NCI-H1105 treated with DMSO at 0.1 percent for 48 hours (cell line): Measurements from ENCODE around the gene DDRGK1.
A peak's percentile ranks its signal among the peaks of the same experiment; 100 is the strongest.
"Not testable (repeated sequence)": the region's sequence is repeated elsewhere in the genome, so short reads cannot be mapped to it uniquely, and the experiment has no call there.

Source experiments
- DNase-seq: peaks from one replicate; lab custom pipeline; 2025; lab: John Stamatoyannopoulos, UW

The DDRGK1 gene

DNA sequence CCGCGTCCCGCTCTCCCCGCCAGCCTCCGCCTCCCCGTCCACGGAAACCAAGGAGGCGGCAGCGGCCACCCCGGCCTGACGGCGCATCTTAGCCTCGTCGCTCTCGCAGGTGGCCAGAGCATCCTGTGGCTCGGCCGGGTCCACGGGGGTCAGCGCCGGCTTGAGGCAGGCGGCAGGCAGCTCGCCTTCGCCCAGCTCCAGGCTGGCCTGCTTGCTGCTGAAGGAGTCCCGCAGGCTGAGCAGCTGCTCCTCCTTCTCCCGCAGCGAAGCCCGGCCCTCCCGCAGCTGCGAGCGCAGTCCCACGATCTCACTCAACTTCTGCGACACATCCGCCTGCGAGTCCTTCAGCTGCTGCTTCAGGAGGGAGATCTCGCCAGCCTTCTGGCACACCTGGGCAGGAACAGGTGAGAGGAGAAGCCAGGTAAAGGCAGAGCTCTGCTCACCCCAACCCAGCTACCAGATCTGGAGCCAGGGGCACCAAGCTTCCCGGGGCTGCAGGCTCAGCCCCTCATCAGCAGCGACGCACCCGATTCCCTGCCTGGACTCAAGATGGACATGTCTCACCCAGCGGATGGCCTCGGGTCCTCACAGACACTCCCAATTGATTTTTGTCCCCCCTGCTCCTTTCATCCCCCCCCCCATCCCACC, 39.6 kb downstream of the DDRGK1 start:
- no peak for DNase-seq

DNA sequence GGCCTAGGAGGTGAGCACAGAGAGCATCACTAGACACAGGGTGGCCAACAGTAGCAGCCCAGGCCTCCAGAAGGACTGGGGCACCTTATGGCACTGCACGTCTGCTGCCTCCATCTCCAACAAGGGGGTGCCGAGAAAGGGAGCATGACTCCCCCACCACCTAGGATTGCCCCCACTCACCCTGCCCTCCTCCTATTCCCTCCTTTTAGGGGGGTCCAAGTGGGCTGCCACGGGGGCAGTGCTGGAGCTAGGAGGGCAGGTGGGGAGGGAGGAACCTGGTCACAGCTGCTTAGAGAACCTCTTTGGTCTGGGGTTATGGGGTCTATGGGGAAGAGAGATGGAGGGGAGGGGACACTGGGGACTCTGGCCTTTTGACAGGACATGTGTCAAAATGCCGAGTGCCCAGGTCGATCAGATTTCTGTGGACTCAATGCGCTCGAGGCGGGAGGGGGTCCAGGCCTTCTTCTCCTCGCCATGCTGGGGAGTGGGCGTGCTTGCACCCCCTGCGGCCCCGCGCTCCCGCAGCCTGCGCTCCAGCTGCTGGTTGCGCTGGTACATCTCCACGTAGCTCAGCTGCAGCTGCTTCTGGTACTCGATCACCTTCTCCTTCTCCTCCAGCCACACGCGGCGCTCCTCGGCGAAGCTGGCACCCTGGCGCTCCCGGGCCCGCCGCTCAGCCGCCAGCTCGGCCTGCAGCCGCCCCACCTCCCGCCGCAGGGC, 40.3 kb downstream of the DDRGK1 start:
- DNase-seq, result no peak

DNA sequence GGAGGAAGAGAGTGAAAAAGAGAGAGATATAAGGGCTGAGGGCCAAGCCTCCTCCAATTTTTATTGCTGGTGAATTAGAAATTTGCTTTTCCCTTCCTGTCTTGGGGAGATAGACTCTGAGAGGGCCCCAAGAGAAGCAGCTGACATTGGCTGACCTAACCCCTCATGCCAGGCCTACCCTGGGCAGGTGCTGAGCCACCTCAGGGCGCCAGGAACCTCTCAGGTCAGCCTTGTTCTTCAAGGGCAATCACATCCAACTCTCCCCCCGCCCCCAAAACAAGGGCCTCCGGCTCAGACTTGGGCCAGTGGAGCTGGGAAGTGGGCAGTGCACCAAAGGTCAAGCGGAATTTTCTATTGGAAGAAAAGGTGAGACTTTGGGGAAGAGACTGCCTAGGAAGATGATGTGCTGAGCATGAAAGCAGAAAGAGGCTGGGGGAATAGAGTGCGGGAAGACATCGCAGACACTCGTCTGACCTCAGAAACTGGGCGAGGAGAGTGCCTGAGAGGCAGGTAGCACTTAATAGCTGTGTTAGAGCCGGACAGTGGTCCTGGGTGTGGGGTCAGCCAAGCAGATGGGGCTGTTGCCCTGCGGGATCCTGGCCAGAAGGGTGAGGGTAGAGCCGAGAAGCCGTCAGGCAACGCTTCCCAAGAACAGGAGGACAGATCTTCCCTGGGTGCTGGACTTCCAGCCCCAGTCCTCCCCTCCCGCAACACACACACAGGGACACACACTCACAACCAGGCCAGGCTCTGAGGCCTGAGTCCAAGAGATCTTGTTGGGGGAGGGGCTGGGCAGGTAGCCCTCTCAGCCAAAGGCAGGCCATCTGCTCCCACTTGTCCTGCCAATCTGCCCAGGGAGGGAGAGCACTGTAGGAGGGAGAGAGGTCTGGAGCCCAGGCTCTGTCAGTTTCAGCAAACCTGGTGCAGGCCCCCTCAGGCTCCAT, 41.1 kb downstream of the DDRGK1 start:
- DNase-seq, result no peak

DNA sequence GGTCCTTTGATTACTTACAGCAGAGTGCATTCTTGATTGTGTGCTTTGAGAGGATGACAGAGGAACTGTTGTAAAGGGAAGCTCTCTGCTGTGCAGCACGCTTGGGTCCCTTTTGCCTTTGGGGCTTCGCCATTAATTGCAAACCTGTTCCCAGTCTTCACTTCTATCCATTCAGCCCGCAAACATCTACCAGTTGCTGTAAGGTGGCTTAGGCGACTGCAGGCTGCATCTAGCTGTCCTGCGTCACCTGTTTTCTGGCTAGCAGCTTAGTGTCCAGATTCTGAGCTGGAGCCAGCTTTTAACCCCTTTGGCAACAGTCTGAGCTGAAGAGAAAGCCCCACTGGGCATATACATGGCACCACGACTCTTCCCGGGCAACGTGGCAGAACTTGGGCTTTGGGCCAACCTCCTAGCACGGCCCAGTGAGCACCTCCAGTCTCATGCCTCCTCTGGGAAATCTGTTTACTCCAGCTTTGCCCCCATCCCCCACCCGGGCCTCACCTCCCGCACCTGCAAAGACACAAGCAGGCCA, 42.3 kb downstream of the DDRGK1 start:
- peak; percentile 83 for DNase-seq

DNA sequence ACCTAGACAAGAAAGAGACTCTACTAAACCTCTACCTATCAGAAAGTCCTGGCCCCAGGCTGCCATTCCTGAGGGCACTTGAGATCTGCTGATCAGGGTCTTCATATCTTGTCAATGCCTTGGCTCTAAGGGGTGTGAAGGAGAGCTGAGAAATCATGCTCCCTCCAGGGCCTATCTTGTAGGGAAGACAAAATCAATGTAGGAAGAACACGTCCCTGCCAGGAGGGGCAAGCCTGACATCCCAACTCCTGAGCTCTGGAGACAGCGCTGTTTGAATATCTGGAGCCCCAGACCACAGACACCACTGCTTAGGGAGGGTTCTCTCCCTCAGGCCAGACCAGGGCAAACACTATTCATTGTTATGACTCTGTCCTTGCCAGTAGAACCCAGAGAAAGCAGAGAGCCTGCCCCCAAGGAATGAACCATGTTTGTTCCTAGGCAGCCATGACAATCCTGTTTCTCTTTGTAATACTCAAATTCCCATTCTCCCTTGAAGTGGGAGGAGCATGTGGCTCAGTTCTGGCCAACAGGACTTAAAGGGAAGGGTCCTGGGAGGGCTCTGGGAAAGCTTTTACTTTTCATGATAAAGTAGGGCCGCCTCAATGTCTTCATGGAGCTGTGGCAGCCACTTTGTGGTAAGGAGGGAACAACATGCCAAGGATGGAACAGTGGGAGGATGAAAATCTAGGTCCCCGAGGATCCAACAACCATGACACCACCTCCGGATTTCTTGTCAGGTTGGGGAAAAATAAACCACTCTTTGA, 43.0 kb downstream of the DDRGK1 start:
- DNase-seq, result no peak

DNA sequence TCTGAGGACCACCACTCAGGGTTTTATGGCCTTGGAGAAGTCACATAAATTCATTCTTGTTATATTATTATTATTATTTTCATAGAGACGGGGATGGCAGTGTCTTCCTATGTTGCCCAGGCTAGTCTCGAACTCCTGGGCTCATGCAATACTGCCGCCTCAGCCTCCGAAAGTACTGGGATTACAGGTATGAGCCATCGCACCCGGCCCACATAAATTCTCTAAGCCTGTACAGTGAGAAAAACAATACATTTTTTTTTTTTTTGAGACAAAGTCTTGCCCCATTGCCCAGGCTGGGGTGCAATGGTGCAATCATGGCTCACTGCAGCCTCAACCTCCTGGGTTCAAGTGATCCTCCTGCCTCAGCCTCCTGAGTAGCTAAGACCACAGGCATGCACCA, 44.1 kb downstream of the DDRGK1 start:
- no peak for DNase-seq

DNA sequence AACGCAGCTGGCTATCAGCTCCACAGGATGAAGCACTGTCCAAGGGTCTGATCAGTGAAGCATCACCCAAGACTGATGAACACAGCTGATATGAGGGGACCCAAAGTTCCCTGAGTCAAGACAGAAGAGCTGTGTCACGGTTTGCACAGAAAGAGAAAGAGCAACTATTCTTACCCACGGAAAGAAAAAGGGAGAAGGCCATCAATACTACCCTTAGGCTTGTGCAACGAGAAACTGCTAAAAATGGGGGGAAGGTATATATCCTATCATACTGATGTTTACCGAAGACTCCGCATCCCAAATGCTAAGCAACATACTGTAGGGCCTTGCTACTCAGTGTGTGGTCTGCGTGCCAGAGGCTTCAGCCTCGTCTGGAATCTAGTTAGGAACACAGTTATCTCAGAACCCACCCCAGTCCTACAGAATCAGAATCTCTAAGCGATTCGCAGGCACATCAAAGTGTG, 45.5 kb downstream of the DDRGK1 start:
- no peak for DNase-seq

DNA sequence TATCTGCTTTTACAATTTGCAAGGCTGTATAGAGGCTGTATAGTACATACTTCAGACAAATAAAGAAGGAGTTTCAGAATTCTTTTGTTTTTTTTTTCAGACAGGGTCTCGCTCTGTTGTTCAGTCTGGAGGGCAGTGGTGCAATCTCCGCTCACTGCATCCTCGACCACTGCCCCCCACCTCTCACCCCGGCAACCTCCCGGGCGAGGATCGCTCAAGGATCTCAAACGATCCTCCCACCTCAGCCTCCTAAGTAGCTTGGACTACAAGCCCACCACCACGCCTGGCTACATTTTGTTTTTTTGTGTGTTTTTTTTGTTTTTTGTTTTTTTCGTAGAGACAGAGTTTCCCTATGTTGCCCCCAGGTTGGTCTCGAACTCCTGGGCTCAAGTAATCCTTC, 46.7 kb downstream of the DDRGK1 start:
- no peak for DNase-seq

DNA sequence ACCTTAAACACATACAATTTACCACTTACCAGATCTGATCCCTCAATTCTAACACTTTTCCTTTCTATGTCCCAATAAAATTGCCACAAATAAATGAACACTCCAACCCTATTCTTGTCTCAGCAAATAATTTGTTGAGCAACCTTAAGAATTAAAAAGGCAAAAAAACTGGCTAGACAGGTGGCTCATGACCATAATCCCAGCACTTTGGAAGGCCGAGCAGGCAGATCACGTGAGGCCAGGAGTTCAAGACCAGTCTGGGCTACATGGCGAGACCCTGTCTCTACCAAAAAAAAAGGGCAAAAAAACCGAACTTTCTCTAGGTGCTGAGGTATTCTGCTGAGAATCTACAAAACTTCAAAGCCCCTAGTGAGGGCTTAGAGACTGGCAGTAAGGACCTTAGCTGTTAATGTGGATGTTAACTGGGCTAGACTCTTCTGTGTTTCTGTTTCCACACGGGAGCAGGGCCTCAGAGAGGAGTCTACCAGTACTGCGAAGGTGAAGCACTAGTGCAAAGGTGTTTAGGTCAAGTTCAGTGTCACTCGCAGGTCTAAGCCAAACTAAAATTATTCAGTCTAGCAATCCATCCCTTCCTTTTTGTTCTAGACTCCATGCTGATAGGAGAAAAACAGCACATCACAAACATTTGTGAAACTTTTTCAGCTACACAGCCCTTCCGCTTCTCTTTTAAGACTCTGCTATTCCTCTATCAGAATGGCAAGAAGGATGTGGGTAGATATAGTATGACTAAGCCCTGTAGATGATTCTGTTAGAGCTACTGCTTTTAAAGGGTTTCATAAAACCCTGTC, 47.5 kb downstream of the DDRGK1 start:
- no peak for DNase-seq

DNA sequence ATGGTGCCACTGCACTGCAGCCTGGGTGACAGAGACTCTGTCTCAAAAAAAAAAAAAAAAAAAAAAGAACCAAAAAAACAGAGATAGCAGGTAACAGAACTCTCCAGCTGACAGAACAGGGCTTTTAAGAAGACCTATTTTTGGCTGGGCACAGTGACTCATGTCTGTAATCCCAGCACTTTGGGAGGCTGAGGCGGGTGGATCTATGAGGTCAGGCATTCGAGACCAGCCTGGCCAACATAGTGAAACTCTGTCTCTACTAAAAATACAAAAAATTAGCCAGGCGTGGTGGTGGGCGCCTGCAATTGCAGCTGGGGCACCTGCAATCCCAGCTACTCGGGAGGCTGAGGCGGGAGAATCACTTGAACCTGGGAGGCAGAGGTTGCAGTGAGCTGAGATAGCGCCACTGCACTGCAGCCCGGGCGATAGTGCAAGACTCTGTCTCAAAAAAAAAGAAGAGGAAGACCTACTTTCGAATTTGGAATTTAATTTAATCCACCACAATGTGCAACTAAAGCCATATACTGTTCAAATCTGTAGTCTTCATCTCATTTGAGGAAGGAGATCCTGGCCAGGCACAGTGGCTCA, 52.3 kb downstream of the DDRGK1 start:
- DNase-seq, result not testable (repeated sequence)

DNA sequence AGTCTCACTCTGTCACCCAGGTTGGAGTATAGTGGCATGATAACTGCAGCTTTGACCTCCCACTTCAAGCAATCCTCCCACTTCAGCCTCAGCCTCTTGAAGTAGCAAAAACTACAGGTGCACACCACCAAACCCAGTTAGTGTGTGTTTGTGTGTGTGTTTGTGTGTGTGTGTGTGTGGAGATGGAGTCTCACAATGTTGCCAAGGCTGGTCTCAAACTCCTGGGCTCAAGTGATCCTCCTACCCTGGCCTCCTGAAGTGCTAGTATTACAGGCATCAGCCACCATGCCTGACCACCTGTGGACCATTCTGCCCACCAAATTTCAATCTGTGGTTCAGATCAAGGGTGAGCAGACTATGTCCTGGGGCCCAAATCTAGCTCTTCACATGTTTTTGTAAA, 53.6 kb downstream of the DDRGK1 start:
- no peak for DNase-seq

DNA sequence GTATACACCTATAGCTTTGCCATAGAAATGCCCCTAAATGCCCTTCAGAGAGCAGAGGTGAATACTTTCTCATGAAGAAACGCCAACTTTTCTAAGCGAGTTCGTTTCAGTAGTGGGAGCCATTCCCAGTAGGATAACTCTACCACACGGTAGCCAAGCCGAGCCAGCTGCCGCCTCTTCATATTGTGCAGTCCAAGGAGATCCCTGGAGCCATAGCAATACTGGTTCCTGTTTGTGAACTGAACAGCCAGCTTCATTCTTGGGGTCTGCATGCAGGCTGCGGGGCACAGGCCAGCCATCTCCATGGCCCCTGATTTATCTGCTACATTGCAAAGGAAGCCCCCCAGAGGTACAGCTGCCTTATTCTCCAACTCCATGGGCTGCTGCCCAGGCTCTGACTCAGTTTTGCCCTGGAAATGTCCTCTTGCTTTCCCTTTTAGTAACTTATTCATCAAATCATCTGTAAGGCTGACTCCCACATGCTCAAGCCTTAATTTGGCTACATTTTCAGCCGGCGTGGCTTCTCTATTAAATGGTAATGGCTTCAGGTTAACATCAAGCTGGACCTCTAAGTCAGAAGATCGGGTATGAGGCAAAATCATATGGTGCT, 57.6 kb downstream of the DDRGK1 start:
- no peak for DNase-seq

DNA sequence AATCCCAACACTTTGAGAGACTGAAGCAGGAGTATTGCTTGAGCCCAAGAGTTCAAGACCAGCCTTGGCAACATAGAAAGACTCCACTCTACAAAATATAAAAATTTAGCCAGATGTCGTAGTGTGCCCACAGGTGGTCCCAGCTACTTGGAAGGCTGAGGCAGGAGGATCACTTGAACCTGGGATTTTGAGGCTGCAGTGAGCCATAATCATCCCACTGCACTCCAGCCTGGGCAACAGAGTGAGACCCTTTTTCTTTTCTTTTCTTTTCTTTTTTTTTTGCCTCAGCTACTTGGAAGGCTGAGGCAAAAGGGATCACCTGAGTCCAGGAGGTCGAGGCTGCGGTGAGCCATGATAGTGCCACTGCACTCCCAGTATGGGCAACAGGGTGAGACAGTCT, 62.7 kb downstream of the DDRGK1 start:
- DNase-seq, result no peak
